Endothelial cell of umbilical vein (primary cell): ENCODE results near the gene PRRC2B. TPM values are rescaled to one million over a fixed set of nuclear protein-coding genes. Genes with fewer than 3 reads are reported as not detected.
"Not testable (repeated sequence)": the region's sequence is repeated elsewhere in the genome, so short reads cannot be mapped to it uniquely, and the experiment has no call there.

Experiments used
- BruUV-seq: library from RNA; stranded (reverse); fragments of 400-500 nt; replicated peaks from 2 replicates; lab custom pipeline; 2021; lab: Mats Ljungman, UMichigan
- CTCF ChIA-PET: fragments of 300-600, 350-600 bp; sonication (Branson Sonifier 250); formaldehyde crosslinking; loops from one replicate; lab custom pipeline; 2021; ENCODE audit warnings: antibody characterized with exemption, inconsistent platforms; lab: Charles Lee
- POLR2A ChIA-PET: fragments of 300-600, 350-600 bp; sonication (Branson Sonifier 250); formaldehyde crosslinking; loops from one replicate; lab custom pipeline; 2021; ENCODE audit warnings: antibody characterized with exemption, inconsistent platforms; lab: Charles Lee
- DNase-seq: peaks from one replicate; pipeline ENCODE4 v3.0.0-alpha.2; 2011; ENCODE audit warnings: low read depth, low spot score
- FAIRE-seq: peaks from 2 replicates; lab custom pipeline; 2011; peaks lifted over from hg19 to GRCh38; lab: Jason Lieb, UNC
- H2AFZ ChIP-seq: 2 replicates; pipeline ENCODE4 v1.6.0; 2012; ENCODE audit warnings: low read depth, low read length, control low read depth, inconsistent platforms
- H3K27ac ChIP-seq: 2 replicates; pipeline ENCODE4 v1.5.1; 2011; ENCODE audit warnings: low read depth, mild to moderate bottlenecking, control low read depth, low read length, moderate library complexity; ENCODE audit not compliant: insufficient read depth
- H3K27me3 ChIP-seq, 2 experiments: 2 replicates each; pipeline versions ENCODE4 v1.6.0 to v1.6.1; 2011; ENCODE audit warnings: low read length in 2 of 2, mixed read lengths in 1 of 2; ENCODE audit not compliant: control insufficient read depth in 2 of 2, insufficient read depth in 2 of 2
- H3K36me3 ChIP-seq, 2 experiments: 2 replicates in 1 of 2; 3 replicates in 1 of 2; pipeline ENCODE4 v1.5.1; 2011; ENCODE audit warnings: low read length in 2 of 2, mild to moderate bottlenecking in 1 of 2, moderate library complexity in 1 of 2; ENCODE audit not compliant: control insufficient read depth in 2 of 2, insufficient read depth in 2 of 2; ENCODE audit errors: extremely low read depth in 1 of 2
- H3K4me1 ChIP-seq: 3 replicates; pipeline ENCODE4 v1.5.1; 2011; ENCODE audit warnings: mild to moderate bottlenecking, low read length; ENCODE audit not compliant: control insufficient read depth, insufficient read depth; ENCODE audit errors: extremely low read depth
- H3K4me2 ChIP-seq: 2 replicates; pipeline ENCODE4 v1.6.1; 2011; ENCODE audit warnings: low read length, control low read depth, mixed read lengths; ENCODE audit not compliant: insufficient read depth
- H3K4me3 ChIP-seq, 3 experiments: fragments of 200-600 bp in 1 of 3; sonication (generic), shearing (Covaris generic) in 1 of 3; replicated peaks in 1 of 3; 2 replicates each; pipeline ENCODE4 v1.5.1; 2011 to 2016; ENCODE audit warnings: control low read depth in 3 of 3, low read length in 3 of 3, mild to moderate bottlenecking in 2 of 3, inconsistent platforms in 1 of 3, low read depth in 1 of 3, moderate library complexity in 1 of 3; ENCODE audit not compliant: insufficient read depth in 1 of 3
- H3K79me2 ChIP-seq: 2 replicates; pipeline ENCODE4 v1.6.0; 2012; ENCODE audit warnings: low read length, inconsistent platforms; ENCODE audit not compliant: control insufficient read depth, insufficient read depth
- H3K9ac ChIP-seq: replicated peaks from 2 replicates; pipeline ENCODE3; 2011; ENCODE audit warnings: low read length, control low read depth; ENCODE audit not compliant: insufficient read depth; ENCODE audit errors: extremely low read depth
- H3K9me1 ChIP-seq: replicated peaks from 3 replicates; pipeline ENCODE4 v1.6.0; 2011; ENCODE audit warnings: mild to moderate bottlenecking, low read length; ENCODE audit not compliant: control insufficient read depth, insufficient read depth; ENCODE audit errors: extremely low read depth
- H3K9me3 ChIP-seq: replicated peaks from 2 replicates; pipeline ENCODE4 v1.5.1; 2012; ENCODE audit warnings: low read length, inconsistent platforms; ENCODE audit not compliant: control insufficient read depth, insufficient read depth
- H4K20me1 ChIP-seq: replicated peaks from 2 replicates; pipeline ENCODE3; 2011; ENCODE audit warnings: mild to moderate bottlenecking, low read length; ENCODE audit not compliant: control insufficient read depth, insufficient read depth; ENCODE audit errors: extremely low read depth
- EZH2 ChIP-seq: IDR thresholded peaks from 2 replicates; pipeline ENCODE4 v1.6.1; 2012; ENCODE audit warnings: borderline replicate concordance, low read depth, mild to moderate bottlenecking, moderate library complexity, low read length, inconsistent platforms; ENCODE audit not compliant: severe bottlenecking
- FOS ChIP-seq: IDR thresholded peaks from 2 replicates; pipeline ENCODE4 v1.6.1; 2011; ENCODE audit warnings: mild to moderate bottlenecking, low read length, moderate library complexity, borderline replicate concordance; ENCODE audit not compliant: insufficient read depth
- GATA2 ChIP-seq: IDR thresholded peaks from 2 replicates; pipeline ENCODE4 v1.7.0; 2011; ENCODE audit warnings: low read depth, mild to moderate bottlenecking, moderate library complexity, mixed read lengths, low read length; ENCODE audit not compliant: insufficient read length, insufficient read depth
- JUN ChIP-seq: IDR thresholded peaks from 2 replicates; pipeline ENCODE4 v1.6.1; 2011; ENCODE audit warnings: borderline replicate concordance, low read depth; ENCODE audit not compliant: insufficient read length, insufficient read depth
- MYC ChIP-seq: IDR thresholded peaks from one replicate; pipeline ENCODE4 v1.6.1; 2011; ENCODE audit warnings: mild to moderate bottlenecking, low read depth, low read length
- POLR2A ChIP-seq: IDR thresholded peaks from 2 replicates; pipeline ENCODE4 v1.6.1; 2012; ENCODE audit warnings: low read depth, mild to moderate bottlenecking, control low read depth, low read length
- POLR2AphosphoS5 ChIP-seq: IDR thresholded peaks from 2 replicates; pipeline ENCODE4 v1.6.1; 2012; ENCODE audit warnings: low read depth, mild to moderate bottlenecking, control low read depth, low read length, moderate library complexity; ENCODE audit not compliant: insufficient read depth
- dilution Hi-C: fragments of 300-500 bp; cut with MboI; formaldehyde crosslinking; loops from one replicate; pipeline ENCODE4 v1.15.0; 2019; ENCODE audit warnings: low sequenced_read_pairs; ENCODE audit not compliant: extremely low pct_ligation_motif_present
- intact Hi-C: fragments of 100-400 bp; cut with micrococcal nuclease; formaldehyde crosslinking; loops from one replicate; pipeline ENCODE4 v1.10.0; 2022
- polyA plus RNA-seq, 4 experiments: library from polyadenylated mRNA; depleted of rRNA in 3 of 4; stranded (reverse) in 3 of 4; unstranded in 1 of 4; fragments of >200 nt; gene quantifications; 2 replicates each; pipeline versions ENCODE4 v1.2.1 to v1.2.3, GENCODE V29; 2011 to 2012; ENCODE audit warnings: missing spikeins in 1 of 4
- total RNA-seq: library from RNA; stranded (reverse); gene quantifications from 2 replicates; pipeline ENCODE4 v1.2.3, GENCODE V29; 2021
- TF ChIP-seq, protein P1 (sequence below): IDR thresholded peaks from 2 replicates; pipeline ENCODE4 v1.6.1; 2011; ENCODE audit not compliant: insufficient read depth, insufficient read length
- TF ChIP-seq, protein P2 (sequence below), 2 donors: IDR thresholded peaks; 1 replicate in 1 of 2; 2 replicates in 1 of 2; pipeline ENCODE4 v1.5.1; 2011; ENCODE audit warnings: low read length in 2 of 2, mild to moderate bottlenecking in 2 of 2, moderate library complexity in 2 of 2, control low read depth in 1 of 2, inconsistent platforms in 1 of 2, low read depth in 1 of 2; ENCODE audit not compliant: insufficient read depth in 1 of 2; ENCODE audit errors: extremely low read depth in 1 of 2

PRRC2B gene
- total and polyA plus RNA-seq, 2 donors (not counting 3 experiments of a cell fraction or from before 2014, with no cell fraction given), result 35.6 to 256 TPM

- H3K4me2 ChIP-seq, H3K27ac ChIP-seq, H3K9me3 ChIP-seq, H3K79me2 ChIP-seq, H3K4me3 ChIP-seq, H3K9me1 ChIP-seq, H3K9ac ChIP-seq, intact Hi-C loops, CTCF ChIA-PET, BruUV-seq, FAIRE-seq, DNase-seq, dilution Hi-C loops, H3K27me3 ChIP-seq, POLR2A ChIA-PET, H3K4me1 ChIP-seq, H2AFZ ChIP-seq, H4K20me1 ChIP-seq: not testable (repeated sequence)
- peaks cover 24 to 78% of the 10 kb centered on the region in 2 experiments for H3K36me3 ChIP-seq
These were observed 121.7 kb downstream of the PRRC2B start for GRCh38 chr9:131515559-131516031.

DNA sequence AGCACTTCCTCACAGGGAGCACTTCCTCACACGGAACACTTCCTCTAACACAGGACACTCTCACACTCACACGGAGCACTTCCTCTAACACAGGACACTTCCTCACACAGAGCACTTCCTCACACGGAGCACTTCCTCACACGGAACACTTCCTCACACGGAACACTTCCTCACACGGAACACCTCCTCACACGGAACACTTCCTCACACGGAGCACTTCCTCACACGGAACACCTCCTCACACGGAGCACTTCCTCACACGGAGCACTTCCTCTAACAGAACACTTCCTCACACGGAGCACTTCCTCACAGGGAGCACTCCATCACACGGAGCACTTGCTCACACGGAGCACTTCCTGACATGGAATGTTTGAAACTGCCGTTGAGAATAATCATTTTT lies 122.2 kb downstream of the PRRC2B start:
- DNase-seq (no peak), FAIRE-seq (no peak)
- H3K9me1 ChIP-seq, result no peaks in the 10 kb centered on the region

More for the DNA sequence above, 122.2 kb downstream of the PRRC2B start:
- Histone ChIP-seq H3K36me3 (peaks cover 22 to 74% of the 10 kb centered on the region in 2 experiments), H3K79me2 (no peaks in the 10 kb centered on the region), H3K4me1 (no peaks in the 10 kb centered on the region), H4K20me1 (no peaks in the 10 kb centered on the region), H3K4me2 (no peak overlapping the region), H2AFZ (no peak overlapping the region), H3K27me3 (no peaks in the 10 kb centered on the region), H3K9ac (no peak overlapping the region), H3K4me3 (no peak overlapping the region), H3K27ac (no peak overlapping the region), H3K9me3 (no peaks in the 10 kb centered on the region)
- dilution Hi-C loops (no loop called here), intact Hi-C loops (no loop called here)
- ChIA-PET POLR2A (no interaction called here), CTCF (no interaction called here)
- no TSS peak for BruUV-seq
- TF ChIP-seq POLR2A (no peak), MYC (no peak), FOS (no peak), GATA2 (no peak), POLR2AphosphoS5 (no peak), JUN (no peak), EZH2 (no peak)
- TF ChIP-seq, protein P1, sequence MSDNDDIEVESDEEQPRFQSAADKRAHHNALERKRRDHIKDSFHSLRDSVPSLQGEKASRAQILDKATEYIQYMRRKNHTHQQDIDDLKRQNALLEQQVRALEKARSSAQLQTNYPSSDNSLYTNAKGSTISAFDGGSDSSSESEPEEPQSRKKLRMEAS, result no peak
- TF ChIP-seq, protein P2, sequence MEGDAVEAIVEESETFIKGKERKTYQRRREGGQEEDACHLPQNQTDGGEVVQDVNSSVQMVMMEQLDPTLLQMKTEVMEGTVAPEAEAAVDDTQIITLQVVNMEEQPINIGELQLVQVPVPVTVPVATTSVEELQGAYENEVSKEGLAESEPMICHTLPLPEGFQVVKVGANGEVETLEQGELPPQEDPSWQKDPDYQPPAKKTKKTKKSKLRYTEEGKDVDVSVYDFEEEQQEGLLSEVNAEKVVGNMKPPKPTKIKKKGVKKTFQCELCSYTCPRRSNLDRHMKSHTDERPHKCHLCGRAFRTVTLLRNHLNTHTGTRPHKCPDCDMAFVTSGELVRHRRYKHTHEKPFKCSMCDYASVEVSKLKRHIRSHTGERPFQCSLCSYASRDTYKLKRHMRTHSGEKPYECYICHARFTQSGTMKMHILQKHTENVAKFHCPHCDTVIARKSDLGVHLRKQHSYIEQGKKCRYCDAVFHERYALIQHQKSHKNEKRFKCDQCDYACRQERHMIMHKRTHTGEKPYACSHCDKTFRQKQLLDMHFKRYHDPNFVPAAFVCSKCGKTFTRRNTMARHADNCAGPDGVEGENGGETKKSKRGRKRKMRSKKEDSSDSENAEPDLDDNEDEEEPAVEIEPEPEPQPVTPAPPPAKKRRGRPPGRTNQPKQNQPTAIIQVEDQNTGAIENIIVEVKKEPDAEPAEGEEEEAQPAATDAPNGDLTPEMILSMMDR (IDR thresholded peaks at IDR 0.05; ENCODE audit: extremely low read depth in 1 of 2, insufficient read depth in 1 of 2, low read depth in 1 of 2, low read length in 2 of 2), result no peak
